Heart right ventricle (tissue), 16 donors: Measurements from ENCODE around the gene FGFRL1. TPM values are rescaled to one million over a fixed set of nuclear protein-coding genes. Genes with fewer than 3 reads are reported as not detected.
"Not testable (repeated sequence)": the region's sequence is repeated elsewhere in the genome, so short reads cannot be mapped to it uniquely, and the experiment has no call there.

ENCODE experiments used
- ATAC-seq, 8 donors: fragments of 200-7000 bp; cut with Tn5 transposase; one replicate each; pipeline ENCODE4 v1.9.1; 2020; ENCODE audit warnings: mild to moderate bottlenecking in 8 of 8, moderate library complexity in 8 of 8, moderate number of reproducible peaks in 1 of 8
- DNase-seq, 2 donors: peaks; one replicate each; pipeline ENCODE4 v3.0.0-alpha.2; 2020
- H3K27ac ChIP-seq, 10 donors: fragments of 200-600 bp; sonication (generic) in 2 of 10; one replicate each; pipeline versions ENCODE4 v1.5.0 to v1.8.0; 2020 to 2022; ENCODE audit warnings: mild to moderate bottlenecking in 3 of 10
- H3K27me3 ChIP-seq, 7 donors: fragments of 200-600 bp; one replicate each; pipeline ENCODE4 v1.8.0; 2021 to 2022; ENCODE audit warnings: mild to moderate bottlenecking in 2 of 7
- H3K36me3 ChIP-seq, 9 donors: fragments of 200-600 bp; sonication (generic) in 1 of 9; one replicate each; pipeline versions ENCODE4 v1.5.0 to v1.8.0; 2020 to 2022; ENCODE audit warnings: mild to moderate bottlenecking in 2 of 9
- H3K4me1 ChIP-seq, 9 donors: fragments of 200-600 bp; sonication (generic) in 1 of 9; one replicate each; pipeline versions ENCODE4 v1.5.0 to v1.8.0; 2020 to 2022; ENCODE audit warnings: mild to moderate bottlenecking in 4 of 9
- H3K4me3 ChIP-seq, 10 donors: fragments of 200-600 bp; sonication (generic) in 2 of 10; one replicate each; pipeline versions ENCODE4 v1.5.0 to v1.8.0; 2020 to 2022; ENCODE audit warnings: mild to moderate bottlenecking in 7 of 10, moderate library complexity in 2 of 10
- H3K9me3 ChIP-seq, 11 donors: fragments of 200-600 bp in 10 of 11; sonication (generic) in 2 of 11; one replicate each; pipeline versions ENCODE4 v1.5.0 to v1.8.0; 2013 to 2022; ENCODE audit warnings: mild to moderate bottlenecking in 2 of 11, control low read depth in 1 of 11, moderate library complexity in 1 of 11
- WGBS, 2 donors: extraction: QIAGEN DNeasy Blood & Tissue Kit; methylation state at CpG; one replicate each; pipeline ENCODE4 v1.1.7; 2013; ENCODE audit warnings: inconsistent platforms in 1 of 2; 5-methylcytosine and 5-hydroxymethylcytosine counted together
- intact Hi-C, 10 donors: fragments of 100-400 bp; cut with DNase I; formaldehyde crosslinking; loops; one replicate each; pipeline versions ENCODE4 v1.11.1 to v1.14.2; 2022
- polyA plus RNA-seq, 2 donors: library from polyadenylated mRNA; stranded (reverse); fragments of 200-250 nt; gene quantifications; one replicate each; pipeline ENCODE4 v1.2.3, GENCODE V29; 2013
- total RNA-seq, 10 donors: library from RNA; stranded (reverse); fragmentation: NEBNext Ultra II Directional in 3 of 10; extraction: Animal tissue kit (Norgen Biotek cat#: 25700) in 3 of 10; gene quantifications; one replicate each; pipeline versions ENCODE4 v1.2.1 to v1.2.4, GENCODE V29; 2021 to 2023
- TF ChIP-seq, protein P1 (sequence below), 9 donors: fragments of 200-600 bp; sonication (generic) in 2 of 9; IDR thresholded peaks; one replicate each; pipeline versions ENCODE4 v1.5.0 to v1.8.0; 2021 to 2022; ENCODE audit warnings: antibody characterized with exemption in 9 of 9, mild to moderate bottlenecking in 5 of 9, moderate library complexity in 1 of 9
- donor health status: Arrhythmogenic right ventricular cardiomyopathy.
- donor health status: ischemic (EF 13 %, LVEDD 7.1; RV severe dilation, severe dysfunction).
- donor health status: healthy with polysubstance abuse.
- donor health status: DM: no; HTN: yes; CAD: no.
- donor health status: DM: no; HTN: no; CAD: no.
- donor health status: ischemic (EF 25% LVEDD 6.9; RV normal size, moderate dysfunction).
- donor health status: ischemic (EF 25% LVEDD 5.7; RV mildly dilated, moderate dysfunction).
- donor health status: healthy.
- donor health status: DM: yes; HTN: yes; CAD: no.
- donor health status: Ischemic cardiomyopathy.
- donor health status: ischemic (EF 35%, LVEDD 5.7; RV mildly dilated, moderate dysfunction).
- donor health status: nonischemic (EF 11% LVEDD 7.7; RV severe dilation, severe dysfunction).
- donor health status: DM: yes; HTN: yes; CAD: no.
- donor health status: PGD.
- donor health status: ischemic (EF 29% LVEDD 5.4; RV normal size, mild dysfunction).
- donor health status: nonischemic (EF 23%, LVEDD 6.1; RV moderate dilation, normal function).

FGFRL1 gene
- total and polyA plus RNA-seq, 12 donors = 17.1 to 36.6 (median 26.0) TPM

DNA sequence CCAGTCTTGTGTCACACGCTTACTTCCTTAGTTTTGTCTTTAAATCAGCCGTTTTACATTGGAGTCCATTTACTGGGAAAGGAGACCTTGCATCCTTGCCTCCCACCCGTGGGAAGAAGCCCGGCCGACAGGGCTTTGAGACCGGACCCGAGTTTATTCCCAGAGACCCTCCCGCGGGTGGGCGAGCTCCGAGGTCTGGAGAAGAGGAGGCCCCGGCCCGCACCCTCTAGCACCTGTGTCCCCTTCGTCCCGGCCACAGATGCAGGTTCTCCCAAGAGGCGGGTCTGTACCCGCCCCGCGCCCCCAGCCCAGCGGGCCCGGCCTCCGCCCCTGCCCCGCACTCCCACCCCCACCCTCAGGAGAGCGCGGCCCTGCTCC lies 14.4 kb upstream of the FGFRL1 start:
- Histone ChIP-seq H3K36me3 (no peaks in the 10 kb centered on the region), H3K27ac (no peak overlapping the region), H3K4me1 (peaks cover under 1 to 20% (median 7%) of the 10 kb centered on the region in 9 donors), H3K27me3 (peaks cover 26 to 61% (median 52%) of the 10 kb centered on the region in 7 donors), H3K4me3 (peak overlapping the region in 8 of 10 donors; percentile 14 to 48 (median 44)), H3K9me3 (no peaks in the 10 kb centered on the region)
- ATAC-seq (no peak), DNase-seq (no peak)
- intact Hi-C loops = loop anchor here in 1 of 10 donors (5.0 kb wide), 1 partner anchor 255 kb away; no protein-coding TSS in a partner anchor
- WGBS, 2 donors = 9 to 10% methylated on average over 25 of the region's 25 CpGs
- TF ChIP-seq, protein P1, sequence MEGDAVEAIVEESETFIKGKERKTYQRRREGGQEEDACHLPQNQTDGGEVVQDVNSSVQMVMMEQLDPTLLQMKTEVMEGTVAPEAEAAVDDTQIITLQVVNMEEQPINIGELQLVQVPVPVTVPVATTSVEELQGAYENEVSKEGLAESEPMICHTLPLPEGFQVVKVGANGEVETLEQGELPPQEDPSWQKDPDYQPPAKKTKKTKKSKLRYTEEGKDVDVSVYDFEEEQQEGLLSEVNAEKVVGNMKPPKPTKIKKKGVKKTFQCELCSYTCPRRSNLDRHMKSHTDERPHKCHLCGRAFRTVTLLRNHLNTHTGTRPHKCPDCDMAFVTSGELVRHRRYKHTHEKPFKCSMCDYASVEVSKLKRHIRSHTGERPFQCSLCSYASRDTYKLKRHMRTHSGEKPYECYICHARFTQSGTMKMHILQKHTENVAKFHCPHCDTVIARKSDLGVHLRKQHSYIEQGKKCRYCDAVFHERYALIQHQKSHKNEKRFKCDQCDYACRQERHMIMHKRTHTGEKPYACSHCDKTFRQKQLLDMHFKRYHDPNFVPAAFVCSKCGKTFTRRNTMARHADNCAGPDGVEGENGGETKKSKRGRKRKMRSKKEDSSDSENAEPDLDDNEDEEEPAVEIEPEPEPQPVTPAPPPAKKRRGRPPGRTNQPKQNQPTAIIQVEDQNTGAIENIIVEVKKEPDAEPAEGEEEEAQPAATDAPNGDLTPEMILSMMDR (IDR thresholded peaks at IDR 0.05) = no peak

GRCh38 chr4:997375-998071 lies 13.9 kb upstream of the FGFRL1 start:
- H3K4me1 ChIP-seq = peaks cover 5 to 25% (median 12%) of the 10 kb centered on the region in 9 donors
- 2 to 3% methylated on average over 65 to 68 of the region's 68 CpGs for WGBS, 2 donors
- peak overlapping the region in 8 of 10 donors; percentile 14 to 48 (median 44) for H3K4me3 ChIP-seq
- intact Hi-C loops = loop anchor here in 1 of 10 donors (5.0 kb wide), 1 partner anchor 255 kb away; no protein-coding TSS in a partner anchor
- no peaks in the 10 kb centered on the region for H3K9me3 ChIP-seq
- no peaks in the 10 kb centered on the region for H3K36me3 ChIP-seq
- DNase-seq (no peak), ATAC-seq (peak in 3 of 8 donors; percentile 19 to 47 (median 35))
- no peak overlapping the region for H3K27ac ChIP-seq
- peaks cover 32 to 67% (median 58%) of the 10 kb centered on the region in 7 donors for H3K27me3 ChIP-seq
- TF ChIP-seq, protein P1 (IDR thresholded peaks at IDR 0.05) = no peak

DNA sequence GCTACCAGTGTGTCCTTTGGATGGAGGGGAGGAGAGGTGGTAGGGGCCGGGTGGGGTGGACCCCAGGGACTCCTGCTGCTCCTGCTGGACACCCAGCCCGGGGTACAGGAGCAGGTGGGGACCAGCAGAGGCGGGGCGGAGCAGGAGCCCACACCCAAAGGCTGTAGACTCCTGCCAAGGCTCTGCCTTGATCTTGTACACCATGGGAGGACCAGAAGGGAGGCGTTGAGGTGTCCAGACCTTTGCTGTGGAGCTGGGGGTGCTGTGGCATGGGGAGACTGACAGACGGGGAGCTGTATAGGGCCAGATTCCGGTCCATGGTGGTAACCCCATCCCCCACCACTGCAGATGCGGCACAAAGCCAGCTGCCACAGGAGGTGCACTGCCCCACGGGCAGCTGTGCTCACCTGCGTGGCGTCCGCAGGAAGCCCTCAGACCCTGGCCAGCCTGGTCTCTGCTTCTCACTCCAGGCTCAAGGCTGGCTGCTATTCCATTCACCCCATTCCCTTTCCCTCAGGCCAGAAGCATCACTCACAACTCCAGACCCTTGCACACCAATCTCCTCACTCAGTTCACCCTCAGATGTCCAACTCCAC lies 13.2 kb upstream of the FGFRL1 start:
- peaks cover 39 to 73% (median 65%) of the 10 kb centered on the region in 7 donors for H3K27me3 ChIP-seq
- intact Hi-C loops = loop anchor here in 1 of 10 donors (5.0 kb wide), 1 partner anchor 256 kb away; no protein-coding TSS in a partner anchor

GRCh38 chr4:999240-999863 lies 12.1 kb upstream of the FGFRL1 start:
- Histone ChIP-seq H3K27me3 (peaks cover 49 to 85% (median 76%) of the 10 kb centered on the region in 7 donors), H3K4me1 (peaks cover 5 to 33% (median 15%) of the 10 kb centered on the region in 9 donors)
- 39% methylated on average over 14 to 17 of the region's 21 CpGs for WGBS, 2 donors
- not testable (repeated sequence) for DNase-seq, H3K27ac ChIP-seq, H3K4me3 ChIP-seq, H3K9me3 ChIP-seq, ATAC-seq, H3K36me3 ChIP-seq
- intact Hi-C loops = loop anchor here in 1 of 10 donors (5.0 kb wide), 1 partner anchor 257 kb away; no protein-coding TSS in a partner anchor

More for the DNA sequence above, 13.2 kb upstream of the FGFRL1 start:
- Histone ChIP-seq H3K27ac (no peak overlapping the region), H3K9me3 (no peaks in the 10 kb centered on the region), H3K4me1 (peaks cover 5 to 26% (median 15%) of the 10 kb centered on the region in 9 donors), H3K4me3 (no peak overlapping the region), H3K36me3 (no peaks in the 10 kb centered on the region)
- WGBS, 2 donors = 48 to 62% methylated on average over 12 of the region's 12 CpGs
- TF ChIP-seq, protein P1 (IDR thresholded peaks at IDR 0.05) = no peak
- peak in 1 of 8 donors; percentile 3 for ATAC-seq
- no peak for DNase-seq
